NCI-H510A (cell line): Measurements from ENCODE around the gene WIPF2.

Experiments used
- DNase-seq: peaks from one replicate; lab custom pipeline; 2025; lab: John Stamatoyannopoulos, UW

The WIPF2 gene

GRCh38 chr17:40327244-40327729, 108.2 kb downstream of the WIPF2 start:
- no peak for DNase-seq

- DNase-seq = no peak
Observed at GRCh38 chr17:40327735-40328385, 108.8 kb downstream of the WIPF2 start.

- no peak for DNase-seq
Observed at GRCh38 chr17:40328386-40328766, 109.3 kb downstream of the WIPF2 start.

- DNase-seq = no peak
Observed at GRCh38 chr17:40329839-40330794, 111.0 kb downstream of the WIPF2 start.

- DNase-seq = no peak
Observed at GRCh38 chr17:40330850-40331470, 111.9 kb downstream of the WIPF2 start.

- DNase-seq = peak; percentile 96
Observed at GRCh38 chr17:40331743-40332641, 112.9 kb downstream of the WIPF2 start.
